PC-9 (cell line): ENCODE results near the gene NAT10.

ENCODE experiments used
- EZH2 ChIP-seq: fragments of 200-600 bp; sonication (generic); IDR thresholded peaks from 2 replicates; pipeline ENCODE4 v1.8.0; 2017; ENCODE audit warnings: antibody characterized with exemption, low read depth
- TF ChIP-seq, protein P1 (sequence below): fragments of 200-600 bp; sonication (generic); conservative IDR thresholded peaks from 2 replicates; pipeline ENCODE4 v1.6.1; 2017; ENCODE audit warnings: mixed run types, antibody characterized with exemption, mild to moderate bottlenecking, moderate library complexity

DNA sequence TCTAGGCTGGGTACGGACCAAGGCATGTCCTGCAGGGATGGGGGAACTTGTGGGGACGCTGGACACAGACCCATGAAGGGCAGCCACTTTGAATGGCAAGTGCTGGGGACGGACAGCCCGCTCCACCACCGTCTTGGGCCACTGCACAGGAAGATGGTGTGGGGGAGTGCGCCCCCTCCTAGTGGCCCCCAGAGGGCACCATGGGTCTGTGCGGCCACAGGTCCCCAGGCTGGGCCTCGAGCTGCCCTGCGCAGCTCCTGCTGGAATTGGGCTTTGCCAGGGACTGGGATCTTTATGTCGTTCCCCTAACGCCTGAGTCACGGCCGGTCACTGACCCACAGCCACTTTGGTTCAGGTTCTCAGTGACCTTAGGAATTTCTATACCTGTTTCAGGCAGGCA is 44.4 kb downstream of the NAT10 start:
- TF ChIP-seq, protein P1, sequence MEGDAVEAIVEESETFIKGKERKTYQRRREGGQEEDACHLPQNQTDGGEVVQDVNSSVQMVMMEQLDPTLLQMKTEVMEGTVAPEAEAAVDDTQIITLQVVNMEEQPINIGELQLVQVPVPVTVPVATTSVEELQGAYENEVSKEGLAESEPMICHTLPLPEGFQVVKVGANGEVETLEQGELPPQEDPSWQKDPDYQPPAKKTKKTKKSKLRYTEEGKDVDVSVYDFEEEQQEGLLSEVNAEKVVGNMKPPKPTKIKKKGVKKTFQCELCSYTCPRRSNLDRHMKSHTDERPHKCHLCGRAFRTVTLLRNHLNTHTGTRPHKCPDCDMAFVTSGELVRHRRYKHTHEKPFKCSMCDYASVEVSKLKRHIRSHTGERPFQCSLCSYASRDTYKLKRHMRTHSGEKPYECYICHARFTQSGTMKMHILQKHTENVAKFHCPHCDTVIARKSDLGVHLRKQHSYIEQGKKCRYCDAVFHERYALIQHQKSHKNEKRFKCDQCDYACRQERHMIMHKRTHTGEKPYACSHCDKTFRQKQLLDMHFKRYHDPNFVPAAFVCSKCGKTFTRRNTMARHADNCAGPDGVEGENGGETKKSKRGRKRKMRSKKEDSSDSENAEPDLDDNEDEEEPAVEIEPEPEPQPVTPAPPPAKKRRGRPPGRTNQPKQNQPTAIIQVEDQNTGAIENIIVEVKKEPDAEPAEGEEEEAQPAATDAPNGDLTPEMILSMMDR: 0 out of 2 replicates have a peak, but pooled peaks have one; percentile 49
- TF ChIP-seq EZH2: no peak
